ENCODE data around the gene INSYN2B. TPM values are rescaled to one million over a fixed set of nuclear protein-coding genes. Genes with fewer than 3 reads are reported as not detected.

The INSYN2B gene
- total RNA-seq, 2 experiments from 2014 or later: not detected

- CTCF ChIA-PET: interaction anchor here (1.0 kb wide), 1 partner anchor 35 kb away, joined by 4 read pairs; the partner anchor contains the start of gene INSYN2B
- POLR2A ChIA-PET: interaction anchor here (0.6 to 1.0 kb wide), 2 partner anchors 11 to 411 kb away, joined by 3 read pairs; no protein-coding TSS in a partner anchor
- DNase-seq (no peak), ATAC-seq (no peak)
- no peaks in the 10 kb centered on the region for H3K27me3 Mint-ChIP-seq
- H3K4me1 Mint-ChIP-seq (ENCODE audit: low read depth): peaks cover 10% of the 10 kb centered on the region
- TF ChIP-seq CTCF (IDR thresholded peaks at IDR 0.05): no peak
- H3K27ac Mint-ChIP-seq: no peak overlapping the region
- no peak overlapping the region for H3K4me3 Mint-ChIP-seq
- intact Hi-C loops (cut with micrococcal nuclease): no loop called here
- H3K9me3 Mint-ChIP-seq: no peaks in the 10 kb centered on the region
- H3K36me3 Mint-ChIP-seq (ENCODE audit: low read depth): peaks cover 20% of the 10 kb centered on the region
Measured at GRCh38 chr5:169945831-169946261, 34.4 kb downstream of the INSYN2B start.

- no peak for TF ChIP-seq CTCF (IDR thresholded peaks at IDR 0.05)
- intact Hi-C loops (cut with micrococcal nuclease): no loop called here
- H3K36me3 Mint-ChIP-seq (ENCODE audit: low read depth): peaks cover 16% of the 10 kb centered on the region
- H3K4me3 Mint-ChIP-seq: no peak overlapping the region
- ChIA-PET CTCF (interaction anchor here (1.0 kb wide), 1 partner anchor 36 kb away, joined by 4 read pairs; the partner anchor contains the start of gene INSYN2B), POLR2A (no interaction called here)
- H3K27ac Mint-ChIP-seq: no peak overlapping the region
- H3K9me3 Mint-ChIP-seq: no peaks in the 10 kb centered on the region
- H3K4me1 Mint-ChIP-seq (ENCODE audit: low read depth): peaks cover 10% of the 10 kb centered on the region
- DNase-seq: no peak
- ATAC-seq: no peak
- no peaks in the 10 kb centered on the region for H3K27me3 Mint-ChIP-seq
Measured at GRCh38 chr5:169944922-169945680, 35.2 kb downstream of the INSYN2B start.

GRCh38 chr5:169944115-169944514 lies 36.2 kb downstream of the INSYN2B start:
- POLR2A ChIA-PET: no interaction called here
- no peak overlapping the region for H3K27ac Mint-ChIP-seq
- H3K4me1 Mint-ChIP-seq (ENCODE audit: low read depth): peaks cover 10% of the 10 kb centered on the region
- H3K9me3 Mint-ChIP-seq: no peaks in the 10 kb centered on the region
- CTCF ChIA-PET: no interaction called here
- no peak for ATAC-seq
- no peak overlapping the region for H3K4me3 Mint-ChIP-seq
- no peak for TF ChIP-seq CTCF (IDR thresholded peaks at IDR 0.05)
- intact Hi-C loops (cut with micrococcal nuclease): no loop called here
- H3K36me3 Mint-ChIP-seq (ENCODE audit: low read depth): peaks cover 12% of the 10 kb centered on the region
- no peaks in the 10 kb centered on the region for H3K27me3 Mint-ChIP-seq
- DNase-seq: no peak

GRCh38 chr5:169943026-169943425 lies 37.3 kb downstream of the INSYN2B start:
- no peak for TF ChIP-seq CTCF (IDR thresholded peaks at IDR 0.05)
- no peaks in the 10 kb centered on the region for H3K9me3 Mint-ChIP-seq
- H3K27me3 Mint-ChIP-seq: no peaks in the 10 kb centered on the region
- ATAC-seq (no peak), DNase-seq (no peak)
- H3K27ac Mint-ChIP-seq: no peak overlapping the region
- H3K4me1 Mint-ChIP-seq (ENCODE audit: low read depth): peaks cover 10% of the 10 kb centered on the region
- H3K36me3 Mint-ChIP-seq (ENCODE audit: low read depth): peaks cover 9% of the 10 kb centered on the region
- intact Hi-C loops (cut with micrococcal nuclease): no loop called here
- no peak overlapping the region for H3K4me3 Mint-ChIP-seq
- ChIA-PET POLR2A (no interaction called here), CTCF (no interaction called here)

GRCh38 chr5:169942181-169942580 lies 38.1 kb downstream of the INSYN2B start:
- ChIA-PET CTCF (no interaction called here), POLR2A (no interaction called here)
- intact Hi-C loops (cut with micrococcal nuclease): no loop called here
- H3K9me3 Mint-ChIP-seq: no peaks in the 10 kb centered on the region
- no peak overlapping the region for H3K27ac Mint-ChIP-seq
- ATAC-seq (no peak), DNase-seq (no peak)
- no peak overlapping the region for H3K4me3 Mint-ChIP-seq
- peaks cover 10% of the 10 kb centered on the region for H3K4me1 Mint-ChIP-seq (ENCODE audit: low read depth)
- H3K36me3 Mint-ChIP-seq (ENCODE audit: low read depth): peaks cover 9% of the 10 kb centered on the region
- H3K27me3 Mint-ChIP-seq: no peaks in the 10 kb centered on the region
- no peak for TF ChIP-seq CTCF (IDR thresholded peaks at IDR 0.05)
